Daoy (cell line): ENCODE data around the gene HOXC13. TPM values are rescaled to one million over a fixed set of nuclear protein-coding genes. Genes with fewer than 3 reads are reported as not detected.

ENCODE experiments used
- DNase-seq: peaks from one replicate; pipeline ENCODE4 v3.0.0-alpha.2; 2015; ENCODE audit warnings: low read depth
- total RNA-seq: library from RNA; depleted of rRNA; stranded (reverse); fragments of >200 nt; shearing (Covaris generic); gene quantifications from 2 replicates; pipeline ENCODE4 v1.2.3, GENCODE V29; 2014

Gene HOXC13
- total RNA-seq, 1 experiment from 2014 or later: 2.5 TPM

DNA sequence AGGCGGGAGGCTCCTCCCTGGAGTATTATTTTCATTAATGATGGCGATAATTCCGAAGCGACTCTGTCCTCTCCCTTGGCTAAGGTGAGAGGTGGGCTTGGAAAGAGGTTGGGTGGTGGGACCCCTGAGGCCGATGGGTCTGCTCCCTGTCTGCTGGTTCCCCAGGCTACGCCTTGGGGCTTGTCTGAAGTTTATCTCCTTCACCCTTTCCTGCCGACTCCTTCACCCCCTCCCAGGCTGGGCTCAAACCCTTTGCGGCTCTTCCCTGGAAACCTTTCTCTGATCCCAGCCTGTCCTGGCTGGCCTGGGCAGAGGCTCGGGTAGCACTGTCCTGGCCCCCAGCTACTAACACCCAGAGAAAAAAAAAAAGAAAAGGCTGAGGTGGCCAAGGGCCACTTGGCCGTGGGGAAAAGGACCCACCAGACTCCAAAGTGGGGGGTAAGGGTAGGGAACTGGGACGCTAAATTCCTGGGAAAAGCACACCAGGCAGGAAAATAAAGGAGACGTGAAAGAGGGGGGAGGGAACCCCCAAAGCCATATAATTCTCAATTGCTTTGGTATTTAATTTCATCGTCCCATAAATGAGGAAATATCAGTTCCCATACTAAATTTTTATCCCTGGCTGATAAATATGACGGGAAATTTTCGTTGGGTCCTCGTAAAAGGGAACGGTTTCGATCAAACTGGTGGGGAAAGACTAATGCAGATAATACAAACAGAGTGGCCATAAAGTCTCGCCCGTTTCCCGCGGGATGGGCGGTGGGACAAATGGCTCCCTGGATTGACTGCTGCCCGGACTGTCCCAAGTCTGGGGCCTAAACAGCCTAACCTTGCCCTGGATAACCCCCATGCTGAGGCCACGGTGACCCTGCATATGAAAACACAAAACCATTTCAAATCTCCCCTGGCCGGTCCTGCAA, 44.3 kb downstream of the HOXC13 start:
- DNase-seq: no peak

DNA sequence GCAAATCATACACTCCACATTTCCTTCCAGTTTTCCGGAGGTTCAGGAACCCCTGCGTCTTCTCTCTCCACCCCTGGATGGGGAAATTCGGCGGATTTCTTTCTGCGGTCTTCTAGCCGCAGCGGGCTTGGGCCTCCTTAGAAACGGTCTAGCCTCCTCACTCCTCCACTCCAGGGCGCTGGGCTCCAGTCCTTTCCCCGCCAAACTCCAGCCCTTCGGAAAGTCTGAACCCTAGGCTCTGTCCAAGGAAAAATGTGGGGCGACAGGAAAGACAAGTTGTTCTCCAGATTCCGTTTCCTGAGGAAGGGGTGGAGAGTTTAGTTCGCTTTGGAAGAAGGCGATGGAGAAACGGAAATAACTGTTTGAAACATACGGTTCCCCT, 44.9 kb downstream of the HOXC13 start:
- DNase-seq: no peak

GRCh38 chr12:53983950-53984572, 45.4 kb downstream of the HOXC13 start:
- DNase-seq: no peak

GRCh38 chr12:53984901-53985691, 46.5 kb downstream of the HOXC13 start, which contains the start of gene HOXC10:
TSS of gene HOXC10 (plus strand) at chr12:53985146. CDS start at chr12:53985260, 114 bp downstream.
- peak; percentile 98 for DNase-seq

DNA sequence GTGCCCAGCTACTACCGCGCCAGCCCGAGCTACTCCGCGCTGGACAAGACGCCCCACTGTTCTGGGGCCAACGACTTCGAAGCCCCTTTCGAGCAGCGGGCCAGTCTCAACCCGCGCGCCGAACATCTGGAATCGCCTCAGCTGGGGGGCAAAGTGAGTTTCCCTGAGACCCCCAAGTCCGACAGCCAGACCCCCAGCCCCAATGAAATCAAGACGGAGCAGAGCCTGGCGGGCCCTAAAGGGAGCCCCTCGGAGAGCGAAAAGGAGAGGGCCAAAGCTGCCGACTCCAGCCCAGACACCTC, 47.0 kb downstream of the HOXC13 start:
- DNase-seq: no peak

- peak; percentile 78 for DNase-seq
Measured at GRCh38 chr12:53985994-53986685, 47.5 kb downstream of the HOXC13 start.

- no peak for DNase-seq
Measured at GRCh38 chr12:53986686-53987483, 48.3 kb downstream of the HOXC13 start.

DNA sequence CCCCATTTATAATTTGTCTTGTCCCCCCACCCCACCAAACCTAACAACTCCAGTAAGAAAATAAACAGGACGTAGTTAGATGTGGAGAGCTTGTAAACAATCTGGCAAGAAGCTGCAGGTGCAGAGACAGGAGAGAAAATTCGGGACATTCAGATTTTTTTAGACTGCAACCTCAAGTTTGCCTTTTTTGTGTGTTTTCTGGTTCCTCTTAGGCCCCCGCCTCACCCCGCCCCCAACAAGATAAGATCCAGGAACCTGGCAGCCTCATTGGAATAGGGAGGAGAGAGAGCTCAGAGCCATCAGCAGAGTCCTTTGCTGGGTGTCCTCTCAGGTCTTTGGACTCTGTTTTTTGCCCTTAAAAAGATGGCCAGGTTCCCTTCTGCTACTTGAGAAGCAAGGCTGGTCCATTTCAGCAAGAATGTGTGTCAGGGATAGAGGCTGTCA, 49.2 kb downstream of the HOXC13 start:
- DNase-seq: no peak

GRCh38 chr12:53988541-53989226, 50.1 kb downstream of the HOXC13 start:
- DNase-seq: no peak

GRCh38 chr12:53989227-53990113, 50.8 kb downstream of the HOXC13 start:
- DNase-seq: peak; percentile 77

DNA sequence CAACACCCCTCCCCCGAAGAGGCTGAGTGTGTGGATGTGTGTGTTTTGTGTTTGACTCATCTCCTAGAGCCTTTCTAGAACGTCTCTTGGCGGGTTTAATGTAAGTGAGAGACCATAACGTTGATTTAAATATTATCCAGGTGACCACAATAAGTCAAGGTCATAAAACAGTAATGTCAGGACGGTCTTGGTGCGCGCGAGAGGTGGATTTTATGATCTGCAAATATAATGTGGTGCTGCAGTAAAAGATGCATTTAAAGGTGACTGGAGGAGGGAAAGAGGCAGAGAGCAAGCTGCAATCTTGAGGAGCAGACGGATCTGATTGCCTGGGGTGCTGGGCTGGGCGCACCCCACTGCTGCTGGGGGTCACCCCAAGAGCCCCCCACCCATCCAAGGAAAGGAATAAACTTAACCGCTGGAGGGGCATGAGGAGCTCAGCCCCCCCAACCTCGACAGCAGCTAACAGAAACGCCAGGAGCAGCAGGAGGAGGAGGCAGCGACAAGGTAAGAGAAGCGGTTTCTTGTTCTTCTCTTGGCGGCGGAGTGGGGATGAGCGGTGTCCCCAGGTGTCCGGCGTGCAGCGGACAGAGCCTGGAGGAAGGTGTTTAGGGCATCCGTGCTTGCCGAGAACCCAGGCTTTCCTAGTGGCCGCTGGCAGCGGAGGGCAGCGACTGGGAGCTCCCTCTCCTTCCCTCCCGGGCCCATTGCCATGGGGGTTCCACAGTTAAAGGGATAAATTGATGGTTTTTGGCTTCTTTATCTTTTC, 51.9 kb downstream of the HOXC13 start:
- no peak for DNase-seq

DNA sequence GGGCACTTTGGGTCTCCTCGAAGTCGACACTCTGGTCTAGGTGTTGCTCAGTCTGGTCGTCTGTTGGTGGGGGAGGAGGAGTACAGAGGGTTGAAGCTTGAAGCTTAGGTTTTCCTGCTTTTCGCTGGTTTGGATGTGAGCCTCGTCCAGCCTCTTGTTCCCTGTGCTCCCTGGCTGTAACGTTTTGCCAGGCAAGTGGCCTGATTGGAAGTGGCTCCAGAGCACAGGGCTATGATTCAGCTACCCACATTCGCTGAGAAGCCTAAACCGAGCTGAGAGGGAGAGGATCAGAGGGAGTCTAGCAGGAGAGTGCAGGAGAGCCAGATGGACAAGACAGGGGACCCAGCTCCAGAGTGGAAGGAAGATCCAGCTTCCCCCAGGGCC, 52.4 kb downstream of the HOXC13 start:
- DNase-seq: peak; percentile 87

DNA sequence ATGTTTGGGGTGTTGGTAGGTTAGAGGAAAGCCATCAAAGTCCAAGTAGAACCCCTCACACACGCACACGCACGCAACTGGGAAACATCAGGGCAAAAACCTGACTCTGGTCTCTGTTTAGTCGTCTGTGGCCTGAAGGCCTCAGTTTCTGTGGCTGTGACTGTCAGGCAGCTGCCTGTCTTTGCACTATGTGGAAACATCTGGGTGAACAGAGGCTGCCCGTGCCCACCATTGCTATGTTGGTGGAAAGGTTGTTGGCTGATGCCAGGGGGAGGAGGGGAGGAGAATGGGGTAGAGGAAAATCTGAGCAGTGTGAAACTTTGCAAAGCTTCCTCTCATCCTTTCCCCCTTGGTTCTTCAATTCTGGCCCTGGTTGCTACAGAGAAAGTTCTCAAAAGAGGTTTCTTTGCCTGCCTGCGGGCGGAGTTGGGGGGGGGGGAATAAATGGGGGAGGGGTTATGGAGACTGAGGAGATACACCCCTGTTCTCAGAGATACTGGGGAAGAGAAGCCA, 53.8 kb downstream of the HOXC13 start:
- no peak for DNase-seq

- DNase-seq: no peak
Measured at GRCh38 chr12:53993162-53994008, 54.8 kb downstream of the HOXC13 start.

GRCh38 chr12:53994009-53994263, 55.3 kb downstream of the HOXC13 start:
- no peak for DNase-seq

DNA sequence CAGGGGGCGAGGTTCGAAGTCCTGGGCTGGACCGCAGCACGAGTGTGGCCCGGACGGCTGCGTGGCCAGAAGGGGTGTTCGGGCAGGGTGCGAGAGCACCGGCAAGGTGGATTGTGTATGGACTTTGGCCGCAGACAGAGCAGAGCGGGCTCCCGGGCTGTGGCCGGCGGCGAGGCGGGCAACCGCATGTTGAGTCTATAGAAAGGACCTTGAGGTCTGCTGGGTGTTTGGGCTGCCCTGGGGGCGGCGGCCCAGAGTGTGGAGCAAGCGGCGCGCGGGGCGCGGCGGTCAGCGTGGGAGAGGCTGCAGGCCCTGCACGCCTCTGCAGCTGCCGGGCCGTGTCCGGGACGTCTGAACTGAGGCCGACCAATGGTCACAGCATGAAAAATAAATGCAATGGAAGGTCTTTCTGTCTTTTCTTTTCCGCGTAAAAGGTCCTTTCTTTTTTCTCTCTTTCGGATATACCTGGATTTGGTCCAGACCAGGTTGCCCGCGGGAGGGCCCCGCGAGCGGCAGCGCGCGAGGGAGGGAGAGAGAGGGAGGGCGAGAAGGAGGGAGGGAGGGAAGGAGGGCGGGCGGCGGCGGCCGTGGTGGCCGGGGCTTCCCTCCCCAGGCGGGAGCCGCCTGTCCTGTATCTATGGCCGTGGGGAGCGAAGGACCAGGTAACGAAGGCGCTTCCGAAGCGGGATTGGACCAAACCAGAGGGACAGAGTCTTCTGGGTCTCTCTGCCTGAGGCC, 55.8 kb downstream of the HOXC13 start:
- peak; percentile 56 for DNase-seq

DNA sequence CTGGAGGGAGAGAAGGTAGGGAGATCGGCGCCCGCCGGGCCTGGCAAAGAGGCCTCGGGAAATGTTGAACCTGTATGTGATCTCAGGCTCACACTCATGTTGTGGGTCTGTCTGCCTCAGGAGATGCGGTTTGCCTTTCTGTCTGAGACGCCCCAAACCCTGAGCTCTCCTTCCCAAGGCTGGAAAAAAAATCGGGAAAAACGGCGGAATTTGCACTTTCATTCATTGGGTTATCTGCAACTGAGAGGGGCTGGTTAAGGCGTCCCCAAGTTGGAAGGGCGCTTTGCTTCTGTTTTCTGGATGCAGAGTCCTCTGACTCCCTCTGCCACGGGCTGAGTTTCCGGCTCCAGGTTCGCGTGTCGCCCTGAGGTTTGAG, 56.4 kb downstream of the HOXC13 start:
- DNase-seq: no peak
